PFSK-1 (cell line): Measurements from ENCODE around the gene TBC1D22A.

Experiments used
- FOXP2 ChIP-seq: optimal IDR thresholded peaks from 2 replicates; pipeline ENCODE3; 2011; ENCODE audit warnings: borderline replicate concordance, control low read depth, inconsistent platforms; ENCODE audit not compliant: insufficient read depth; ENCODE audit errors: extremely low read length, extremely low read depth
- POLR2AphosphoS5 ChIP-seq: IDR thresholded peaks from 2 replicates; pipeline ENCODE4 v1.6.1; 2012; ENCODE audit warnings: low read depth, mild to moderate bottlenecking, control low read depth, low read length, moderate library complexity
- REST ChIP-seq, 2 experiments: IDR thresholded peaks; 2 replicates each; pipeline versions ENCODE4 v1.6.1 to v1.8.0; 2011 to 2012; ENCODE audit warnings: low read depth in 2 of 2, low read length in 2 of 2, control low read depth in 1 of 2, inconsistent platforms in 1 of 2, mild to moderate bottlenecking in 1 of 2, moderate library complexity in 1 of 2; ENCODE audit not compliant: insufficient read depth in 1 of 2
- SIN3A ChIP-seq: IDR thresholded peaks from 2 replicates; pipeline ENCODE4 v1.6.1; 2012; ENCODE audit warnings: mild to moderate bottlenecking, low read length, moderate library complexity, borderline replicate concordance; ENCODE audit not compliant: insufficient read depth
- TAF1 ChIP-seq: IDR thresholded peaks from 2 replicates; pipeline ENCODE4 v1.6.1; 2012; ENCODE audit warnings: low read length, control low read depth, borderline replicate concordance; ENCODE audit not compliant: insufficient read depth

GRCh38 chr22:46881373-46882118, 119.1 kb downstream of the TBC1D22A start:
- TF ChIP-seq REST (IDR thresholded peaks at IDR 0.05; ENCODE audit: insufficient read depth in 1 of 2, low read depth in 2 of 2, low read length in 2 of 2) (no peak), SIN3A (no peak), POLR2AphosphoS5 (no peak), TAF1 (no peak), FOXP2 (no peak)
